Astrocyte (in vitro differentiated cells and primary cell): ENCODE data around the gene UNC5C. TPM values are rescaled to one million over a fixed set of nuclear protein-coding genes. Genes with fewer than 3 reads are reported as not detected.
A peak's percentile ranks its signal among the peaks of the same experiment; 100 is the strongest.

ENCODE experiments used
- DNase-seq: peaks from one replicate; pipeline ENCODE4 v3.0.0-alpha.2; 2010; ENCODE audit warnings: low read depth
- FAIRE-seq: peaks from 2 replicates; lab custom pipeline; 2011; peaks lifted over from hg19 to GRCh38; lab: Jason Lieb, UNC
- H2AFZ ChIP-seq: 2 replicates; pipeline ENCODE4 v1.6.0; 2012; ENCODE audit warnings: low read depth, low read length, inconsistent platforms
- H3K27ac ChIP-seq: 2 replicates; pipeline ENCODE4 v1.5.1; 2011; ENCODE audit warnings: low read depth, low read length, inconsistent platforms
- H3K27me3 ChIP-seq: 2 replicates; pipeline ENCODE4 v1.6.0; 2011; ENCODE audit warnings: low read length, inconsistent platforms; ENCODE audit not compliant: insufficient read depth
- H3K36me3 ChIP-seq: 2 replicates; pipeline ENCODE4 v1.5.1; 2011; ENCODE audit warnings: low read length, inconsistent platforms; ENCODE audit not compliant: insufficient read depth
- H3K4me1 ChIP-seq: 2 replicates; pipeline ENCODE4 v1.5.1; 2011; ENCODE audit warnings: low read length, inconsistent platforms; ENCODE audit not compliant: insufficient read depth
- H3K4me2 ChIP-seq: 2 replicates; pipeline ENCODE4 v1.6.0; 2012; ENCODE audit warnings: low read length, inconsistent platforms
- H3K4me3 ChIP-seq: 2 replicates; pipeline ENCODE4 v1.5.1; 2011; ENCODE audit warnings: low read depth, mild to moderate bottlenecking, low read length, inconsistent platforms; ENCODE audit not compliant: insufficient read depth
- H3K79me2 ChIP-seq: 2 replicates; pipeline ENCODE4 v1.6.0; 2012; ENCODE audit warnings: mild to moderate bottlenecking, low read length, inconsistent platforms; ENCODE audit not compliant: insufficient read depth
- H3K9ac ChIP-seq: 2 replicates; pipeline ENCODE4 v1.6.0; 2012; ENCODE audit warnings: mild to moderate bottlenecking, low read length, inconsistent platforms
- H3K9me3 ChIP-seq: 2 replicates; pipeline ENCODE4 v1.5.1; 2012; ENCODE audit warnings: low read depth, mild to moderate bottlenecking, low read length, inconsistent platforms; ENCODE audit not compliant: insufficient read depth
- H4K20me1 ChIP-seq: 2 replicates; pipeline ENCODE4 v1.6.0; 2012; ENCODE audit warnings: low read length, inconsistent platforms; ENCODE audit not compliant: insufficient read depth
- H3K27ac Mint-ChIP-seq: one replicate; pipeline ENCODE4 v1.8.0; 2021; ENCODE audit warnings: mild to moderate bottlenecking, mixed read lengths; ENCODE audit not compliant: unreplicated experiment
- H3K27me3 Mint-ChIP-seq: one replicate; pipeline ENCODE4 v1.8.0; 2021; ENCODE audit warnings: low read depth, mixed read lengths; ENCODE audit not compliant: unreplicated experiment
- H3K36me3 Mint-ChIP-seq: one replicate; pipeline ENCODE4 v1.8.0; 2021; ENCODE audit warnings: low read depth, mixed read lengths; ENCODE audit not compliant: unreplicated experiment
- H3K4me1 Mint-ChIP-seq: one replicate; pipeline ENCODE4 v1.8.0; 2021; ENCODE audit warnings: low read depth, mixed read lengths; ENCODE audit not compliant: unreplicated experiment
- H3K4me3 Mint-ChIP-seq: one replicate; pipeline ENCODE4 v1.8.0; 2021; ENCODE audit warnings: mild to moderate bottlenecking, moderate library complexity, mixed read lengths; ENCODE audit not compliant: unreplicated experiment
- H3K9me3 Mint-ChIP-seq: one replicate; pipeline ENCODE4 v1.8.0; 2021; ENCODE audit warnings: mild to moderate bottlenecking, mixed read lengths; ENCODE audit not compliant: unreplicated experiment
- CTCF ChIP-seq: IDR thresholded peaks from 2 replicates; pipeline ENCODE4 v1.5.1; 2011; ENCODE audit warnings: low read depth, mild to moderate bottlenecking, inconsistent platforms, low read length, moderate library complexity; ENCODE audit not compliant: insufficient read depth
- EZH2 ChIP-seq: IDR thresholded peaks from 2 replicates; pipeline ENCODE4 v1.6.1; 2012; ENCODE audit warnings: mild to moderate bottlenecking, low read length, inconsistent platforms; ENCODE audit not compliant: insufficient read depth
- total RNA-seq: library from RNA; stranded (reverse); gene quantifications from 2 replicates; pipeline ENCODE4 v1.2.1, GENCODE V29; 2021

Gene UNC5C
- total RNA-seq, 1 donor from 2014 or later: 3.1 TPM

GRCh38 chr4:95439896-95440295, 108.9 kb downstream of the UNC5C start:
- H3K27me3 ChIP-seq: no peaks in the 10 kb centered on the region
- no peak for TF ChIP-seq EZH2
- TF ChIP-seq CTCF: no peak
- no peak overlapping the region for H3K4me3 ChIP-seq
- Mint-ChIP-seq H3K4me3 (no peak overlapping the region), H3K4me1 (no peaks in the 10 kb centered on the region), H3K36me3 (no peaks in the 10 kb centered on the region), H3K27ac (no peak overlapping the region), H3K9me3 (no peaks in the 10 kb centered on the region), H3K27me3 (no peaks in the 10 kb centered on the region)
- no peaks in the 10 kb centered on the region for H3K36me3 ChIP-seq
- no peaks in the 10 kb centered on the region for H3K4me1 ChIP-seq
- H3K79me2 ChIP-seq: no peaks in the 10 kb centered on the region
- DNase-seq (no peak), FAIRE-seq (no peak)
- no peak overlapping the region for H3K9ac ChIP-seq
- H3K27ac ChIP-seq: no peak overlapping the region
- no peak overlapping the region for H2AFZ ChIP-seq
- H4K20me1 ChIP-seq: no peaks in the 10 kb centered on the region
- no peak overlapping the region for H3K4me2 ChIP-seq
- no peaks in the 10 kb centered on the region for H3K9me3 ChIP-seq

- Histone ChIP-seq H3K9me3 (no peaks in the 10 kb centered on the region), H3K79me2 (no peaks in the 10 kb centered on the region), H3K27me3 (no peaks in the 10 kb centered on the region), H3K36me3 (no peaks in the 10 kb centered on the region), H3K4me1 (no peaks in the 10 kb centered on the region), H4K20me1 (no peaks in the 10 kb centered on the region), H3K27ac (no peak overlapping the region), H3K4me3 (no peak overlapping the region), H3K9ac (no peak overlapping the region), H3K4me2 (no peak overlapping the region), H2AFZ (no peak overlapping the region)
- FAIRE-seq: no peak
- DNase-seq: peak; percentile 9
- no peaks in the 10 kb centered on the region for H3K27me3 Mint-ChIP-seq
- no peaks in the 10 kb centered on the region for H3K36me3 Mint-ChIP-seq
- H3K4me1 Mint-ChIP-seq: no peaks in the 10 kb centered on the region
- H3K9me3 Mint-ChIP-seq: no peaks in the 10 kb centered on the region
- TF ChIP-seq CTCF (no peak), EZH2 (no peak)
- H3K27ac Mint-ChIP-seq: no peak overlapping the region
- H3K4me3 Mint-ChIP-seq: no peak overlapping the region
Observed at GRCh38 chr4:95439071-95439470, 109.7 kb downstream of the UNC5C start.

- no peak overlapping the region for H3K27ac ChIP-seq
- H3K4me3 ChIP-seq: no peak overlapping the region
- Mint-ChIP-seq H3K4me3 (no peak overlapping the region), H3K27me3 (no peaks in the 10 kb centered on the region), H3K4me1 (peaks cover 8% of the 10 kb centered on the region), H3K36me3 (no peaks in the 10 kb centered on the region), H3K27ac (no peak overlapping the region), H3K9me3 (no peaks in the 10 kb centered on the region)
- H3K27me3 ChIP-seq: no peaks in the 10 kb centered on the region
- DNase-seq (no peak), FAIRE-seq (no peak)
- TF ChIP-seq EZH2 (no peak), CTCF (no peak)
- no peak overlapping the region for H3K4me2 ChIP-seq
- no peak overlapping the region for H3K9ac ChIP-seq
- no peaks in the 10 kb centered on the region for H3K79me2 ChIP-seq
- no peaks in the 10 kb centered on the region for H3K4me1 ChIP-seq
- H3K36me3 ChIP-seq: no peaks in the 10 kb centered on the region
- no peak overlapping the region for H2AFZ ChIP-seq
- no peaks in the 10 kb centered on the region for H4K20me1 ChIP-seq
- H3K9me3 ChIP-seq: no peaks in the 10 kb centered on the region
Observed at GRCh38 chr4:95432466-95432865, 116.3 kb downstream of the UNC5C start.
